Thymus (tissue), 11 donors: Measurements from ENCODE around the gene BLOC1S3. TPM values are rescaled to one million over a fixed set of nuclear protein-coding genes. Genes with fewer than 3 reads are reported as not detected.

ENCODE experiments used
- DNase-seq, 9 donors: peaks; one replicate each; pipeline ENCODE4 v3.0.0-alpha.2; 2013; ENCODE audit warnings: low spot score in 9 of 9, low read depth in 6 of 9, missing footprints in 1 of 9
- H3K27ac ChIP-seq, 2 donors: one replicate each; pipeline ENCODE4 v1.5.1; 2013; ENCODE audit warnings: control low read depth in 1 of 2, low read depth in 1 of 2, low read length in 1 of 2, mild to moderate bottlenecking in 1 of 2, moderate library complexity in 1 of 2
- H3K27me3 ChIP-seq, 2 donors: one replicate each; pipeline ENCODE4 v1.5.1; 2013; ENCODE audit warnings: low read length in 1 of 2; ENCODE audit not compliant: control insufficient read depth in 2 of 2, insufficient read depth in 1 of 2
- H3K36me3 ChIP-seq, 2 donors: one replicate each; pipeline ENCODE4 v1.5.1; 2013; ENCODE audit warnings: low read length in 1 of 2, mild to moderate bottlenecking in 1 of 2, moderate library complexity in 1 of 2; ENCODE audit not compliant: control insufficient read depth in 2 of 2, insufficient read depth in 2 of 2
- H3K4me1 ChIP-seq, 2 donors: one replicate each; pipeline ENCODE4 v1.5.1; 2013; ENCODE audit warnings: low read length in 2 of 2; ENCODE audit not compliant: control insufficient read depth in 2 of 2, insufficient read depth in 2 of 2
- H3K4me3 ChIP-seq, 2 donors: one replicate each; pipeline ENCODE4 v1.5.1; 2013; ENCODE audit warnings: low read length in 2 of 2, control low read depth in 1 of 2, mild to moderate bottlenecking in 1 of 2
- H3K9me3 ChIP-seq, 2 donors: one replicate each; pipeline ENCODE4 v1.5.1; 2013; ENCODE audit warnings: low read length in 1 of 2, mild to moderate bottlenecking in 1 of 2; ENCODE audit not compliant: control insufficient read depth in 2 of 2, insufficient read depth in 1 of 2
- WGBS: extraction: QIAGEN DNeasy Blood & Tissue Kit; methylation state at CpG from one replicate; pipeline ENCODE4 v1.1.7; 2013; 5-methylcytosine and 5-hydroxymethylcytosine counted together
- polyA plus RNA-seq: library from polyadenylated mRNA; stranded (reverse); fragments of 200-250 nt; gene quantifications from one replicate; pipeline ENCODE4 v1.2.3, GENCODE V29; 2013
- total RNA-seq: library from RNA; stranded (reverse); fragments of 120-200 nt; gene quantifications from one replicate; pipeline ENCODE4 v1.2.4, GENCODE V29; 2013
- donor health status: healthy.

Gene BLOC1S3
- total and polyA plus RNA-seq, 2 donors = 1.5 to 6.3 TPM

- Histone ChIP-seq H3K36me3 (peaks cover 10 to 21% of the 10 kb centered on the region in 2 donors), H3K27ac (no peak overlapping the region), H3K9me3 (peaks cover 0 to 12% of the 10 kb centered on the region in 2 donors), H3K27me3 (peaks cover 29 to 59% of the 10 kb centered on the region in 2 donors), H3K4me1 (peaks cover 16 to 39% of the 10 kb centered on the region in 2 donors), H3K4me3 (no peak overlapping the region)
- WGBS = 96% methylated on average over 7 of the region's 7 CpGs
- no peak for DNase-seq
Measured at GRCh38 chr19:45151320-45151719, 27.3 kb upstream of the BLOC1S3 start.

- Histone ChIP-seq H3K36me3 (peaks cover 4 to 15% of the 10 kb centered on the region in 2 donors), H3K27me3 (peaks cover 29 to 63% of the 10 kb centered on the region in 2 donors), H3K9me3 (peaks cover 0 to 12% of the 10 kb centered on the region in 2 donors), H3K4me3 (peak overlapping the region in 1 of 2 donors; percentile 45), H3K4me1 (peaks cover 16 to 39% of the 10 kb centered on the region in 2 donors), H3K27ac (no peak overlapping the region)
- 21% methylated on average over 64 of the region's 64 CpGs for WGBS
- DNase-seq = no peak
Measured at GRCh38 chr19:45151821-45152503, 26.6 kb upstream of the BLOC1S3 start.

- Histone ChIP-seq H3K4me1 (peaks cover 16 to 39% of the 10 kb centered on the region in 2 donors), H3K4me3 (peak overlapping the region; percentile 24 to 45), H3K27ac (peak overlapping the region in 1 of 2 donors; percentile 69), H3K27me3 (peaks cover 29 to 67% of the 10 kb centered on the region in 2 donors), H3K36me3 (peaks cover 0 to 8% of the 10 kb centered on the region in 2 donors), H3K9me3 (peaks cover 0 to 12% of the 10 kb centered on the region in 2 donors)
- 3% methylated on average over 91 of the region's 91 CpGs for WGBS
- peak in 5 of 9 donors; percentile 39 to 75 (median 50) for DNase-seq
Measured at GRCh38 chr19:45152504-45153338, 25.9 kb upstream of the BLOC1S3 start.

- Histone ChIP-seq H3K4me3 (peak overlapping the region in 1 of 2 donors; percentile 45), H3K36me3 (peaks cover 0 to under 1% of the 10 kb centered on the region in 2 donors), H3K27me3 (peaks cover 31 to 73% of the 10 kb centered on the region in 2 donors), H3K4me1 (peaks cover 16 to 39% of the 10 kb centered on the region in 2 donors), H3K9me3 (peaks cover 0 to 12% of the 10 kb centered on the region in 2 donors), H3K27ac (no peak overlapping the region)
- 3% methylated on average over 69 of the region's 69 CpGs for WGBS
- DNase-seq = peak in 4 of 9 donors; percentile 24 to 66 (median 52)
Measured at GRCh38 chr19:45153339-45154063, 25.1 kb upstream of the BLOC1S3 start.

GRCh38 chr19:45154064-45154827 lies 24.3 kb upstream of the BLOC1S3 start:
- WGBS = 74% methylated on average over 19 of the region's 19 CpGs
- peaks cover 31 to 81% of the 10 kb centered on the region in 2 donors for H3K27me3 ChIP-seq
- H3K9me3 ChIP-seq = peaks cover 0 to 12% of the 10 kb centered on the region in 2 donors
- no peak for DNase-seq
- H3K27ac ChIP-seq = no peak overlapping the region
- H3K36me3 ChIP-seq = no peaks in the 10 kb centered on the region
- peaks cover 16 to 36% of the 10 kb centered on the region in 2 donors for H3K4me1 ChIP-seq
- H3K4me3 ChIP-seq = no peak overlapping the region

GRCh38 chr19:45156011-45156630 lies 22.5 kb upstream of the BLOC1S3 start:
- peaks cover 16 to 32% of the 10 kb centered on the region in 2 donors for H3K4me1 ChIP-seq
- no peak overlapping the region for H3K4me3 ChIP-seq
- H3K27me3 ChIP-seq = peaks cover 32 to 90% of the 10 kb centered on the region in 2 donors
- no peaks in the 10 kb centered on the region for H3K36me3 ChIP-seq
- peaks cover 0 to 15% of the 10 kb centered on the region in 2 donors for H3K9me3 ChIP-seq
- DNase-seq = no peak
- H3K27ac ChIP-seq = no peak overlapping the region
- WGBS = 97% methylated on average over 11 of the region's 11 CpGs

- Histone ChIP-seq H3K27ac (no peak overlapping the region), H3K9me3 (peaks cover 0 to 15% of the 10 kb centered on the region in 2 donors), H3K27me3 (peaks cover 25 to 90% of the 10 kb centered on the region in 2 donors), H3K36me3 (no peaks in the 10 kb centered on the region), H3K4me3 (no peak overlapping the region), H3K4me1 (peaks cover 15 to 28% of the 10 kb centered on the region in 2 donors)
- WGBS = 93% methylated on average over 11 of the region's 11 CpGs
- no peak for DNase-seq
Measured at GRCh38 chr19:45156751-45157150, 21.8 kb upstream of the BLOC1S3 start.
